HL-60 (cell line): Measurements from ENCODE around the gene CCDC88C.

Source experiments
- DNase-seq, 2 experiments: peaks; one replicate each; pipeline ENCODE4 v3.0.0-alpha.2; 2010 to 2020; ENCODE audit warnings: low read depth in 1 of 2, low spot score in 1 of 2
- H3K27ac ChIP-seq: fragments of 250-450 bp; sonication (Bioruptor Pico); replicated peaks from 2 replicates; pipeline ENCODE4 v1.5.1; 2020; ENCODE audit warnings: mild to moderate bottlenecking, moderate library complexity
- H3K27me3 ChIP-seq: fragments of 250-450 bp; sonication (Bioruptor Pico); 2 replicates; pipeline ENCODE4 v1.5.1; 2021; ENCODE audit warnings: mild to moderate bottlenecking, moderate library complexity; ENCODE audit not compliant: insufficient read depth, poor library complexity, severe bottlenecking
- H3K4me3 ChIP-seq: replicated peaks from 2 replicates; pipeline ENCODE4 v1.5.1; 2011; ENCODE audit warnings: mild to moderate bottlenecking, control low read depth, low read length; ENCODE audit not compliant: insufficient read depth
- CTCF ChIP-seq: IDR thresholded peaks from one replicate; pipeline ENCODE4 v1.5.1; 2011; ENCODE audit warnings: low read length, control low read depth, inconsistent platforms; ENCODE audit not compliant: insufficient read depth
- GABPA ChIP-seq: IDR thresholded peaks from 2 replicates; pipeline ENCODE4 v1.6.1; 2012; ENCODE audit warnings: low read depth
- POLR2AphosphoS5 ChIP-seq: IDR thresholded peaks from 2 replicates; pipeline ENCODE4 v1.6.1; 2012; ENCODE audit warnings: low read depth
- REST ChIP-seq: IDR thresholded peaks from 2 replicates; pipeline ENCODE4 v1.6.1; 2012; ENCODE audit warnings: low read depth; ENCODE audit not compliant: insufficient replicate concordance
- SPI1 ChIP-seq: IDR thresholded peaks from 2 replicates; pipeline ENCODE4 v1.6.1; 2012; ENCODE audit warnings: low read depth, mild to moderate bottlenecking, borderline replicate concordance

Gene CCDC88C

GRCh38 chr14:91230397-91231035 is 187.1 kb downstream of the CCDC88C start:
- DNase-seq, result no peak
- Histone ChIP-seq H3K4me3 (no peak overlapping the region), H3K27me3 (no peaks in the 10 kb centered on the region), H3K27ac (peak overlapping the region; percentile 59)
- TF ChIP-seq CTCF, result no peak
- TF ChIP-seq SPI1, result no peak
- no peak for TF ChIP-seq REST
- TF ChIP-seq POLR2AphosphoS5, result no peak
- TF ChIP-seq GABPA, result no peak

GRCh38 chr14:91229743-91230200 is 187.8 kb downstream of the CCDC88C start:
- Histone ChIP-seq H3K27ac (peak overlapping the region; percentile 47), H3K4me3 (no peak overlapping the region), H3K27me3 (no peaks in the 10 kb centered on the region)
- TF ChIP-seq REST, result no peak
- peak; percentile 59; the same call in 1 of the 2 replicates for TF ChIP-seq GABPA
- TF ChIP-seq CTCF, result no peak
- TF ChIP-seq POLR2AphosphoS5, result peak; percentile 96
- TF ChIP-seq SPI1, result peak; percentile 91
- peak; percentile 43 to 84 for DNase-seq

DNA sequence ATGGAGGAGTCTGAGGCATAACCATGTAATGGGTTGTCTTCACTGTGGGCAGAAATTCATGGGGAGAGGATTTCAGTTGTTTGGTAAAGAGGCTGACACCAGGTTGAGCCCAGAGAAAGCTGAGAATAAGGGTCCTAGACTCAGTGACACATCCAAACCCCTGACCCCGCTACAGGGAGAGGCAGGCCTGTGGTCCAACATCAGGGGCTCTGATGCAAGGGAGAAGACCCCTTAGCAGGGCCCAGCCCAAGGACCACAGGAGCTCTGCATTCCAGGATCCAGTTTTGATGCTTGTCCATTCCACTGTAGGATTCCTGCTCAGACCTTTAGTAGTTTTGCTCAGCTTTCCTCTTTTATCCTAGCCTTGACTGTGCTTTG is 188.6 kb downstream of the CCDC88C start:
- no peak for DNase-seq
- no peak overlapping the region for H3K4me3 ChIP-seq
- TF ChIP-seq SPI1 (no peak), POLR2AphosphoS5 (no peak), REST (no peak), GABPA (no peak), CTCF (no peak)
- no peaks in the 10 kb centered on the region for H3K27me3 ChIP-seq
- H3K27ac ChIP-seq, result no peak overlapping the region
